Right atrium auricular region (tissue), 2 donors: ENCODE measurements around the gene PCDHB14. TPM values are rescaled to one million over a fixed set of nuclear protein-coding genes. Genes with fewer than 3 reads are reported as not detected.
A peak's percentile ranks its signal among the peaks of the same experiment; 100 is the strongest.
"Not testable (repeated sequence)": the region's sequence is repeated elsewhere in the genome, so short reads cannot be mapped to it uniquely, and the experiment has no call there.

Experiments
- DNase-seq: peaks from one replicate; pipeline ENCODE4 v3.0.0-alpha.2; 2019; ENCODE audit warnings: low spot score
- H3K27ac ChIP-seq, 2 donors: fragments of 200-600 bp; sonication (generic); 1 replicate in 1 of 2; 2 replicates in 1 of 2; pipeline ENCODE4 v1.5.1; 2016 to 2019
- H3K27me3 ChIP-seq, 2 donors: fragments of 200-600 bp; sonication (generic); one replicate each; pipeline versions ENCODE4 v1.5.1 to v1.6.0; 2017 to 2019
- H3K36me3 ChIP-seq: fragments of 200-600 bp; sonication (generic); one replicate; pipeline ENCODE4 v1.5.1; 2016
- H3K4me1 ChIP-seq, 2 donors: fragments of 200-600 bp; sonication (generic); one replicate each; pipeline versions ENCODE4 v1.5.1 to v1.6.0; 2017 to 2019
- H3K4me3 ChIP-seq, 2 donors: fragments of 200-600 bp; sonication (generic); 1 replicate in 1 of 2; 2 replicates in 1 of 2; pipeline ENCODE4 v1.5.1; 2017 to 2019; ENCODE audit warnings: mild to moderate bottlenecking in 1 of 2, moderate library complexity in 1 of 2
- H3K9me3 ChIP-seq, 2 donors: fragments of 200-600 bp; sonication (generic); one replicate each; pipeline ENCODE4 v1.5.1; 2019
- CTCF ChIP-seq, 2 donors: fragments of 200-600 bp; sonication (generic); IDR thresholded peaks; one replicate each; pipeline ENCODE4 v1.5.1; 2019; ENCODE audit warnings: antibody characterized with exemption in 2 of 2
- total RNA-seq, 2 donors: library from RNA; depleted of rRNA; stranded (reverse); fragments of >200 nt; gene quantifications; one replicate each; pipeline ENCODE4 v1.1.0, GENCODE V29; 2016

PCDHB14 gene
- total RNA-seq = 1 to 10 TPM; 4.3 to 5.1 TPM

- Histone ChIP-seq H3K36me3 (peaks cover 3% of the 10 kb centered on the region), H3K4me3 (no peak within 1 kb of the TSS), H3K4me1 (no peaks in the 10 kb centered on the region), H3K27me3 (no peaks in the 10 kb centered on the region), H3K9me3 (peaks cover 24 to 95% of the 10 kb centered on the region in 2 donors), H3K27ac (no peak within 1 kb of the TSS)
- DNase-seq = no peak
- peak in 1 of 2 donors; percentile 20 for TF ChIP-seq CTCF (IDR thresholded peaks at IDR 0.05)
Measured at GRCh38 chr5:141223112-141223783, at the start of gene PCDHB14. TSS of gene PCDHB14 (plus strand) at chr5:141223343. CDS start at chr5:141223506, 163 bp downstream.

- H3K36me3 ChIP-seq, H3K27ac ChIP-seq, H3K27me3 ChIP-seq, H3K4me3 ChIP-seq, H3K4me1 ChIP-seq, DNase-seq: not testable (repeated sequence)
- peaks cover 10 to 60% of the 10 kb centered on the region in 2 donors for H3K9me3 ChIP-seq
Measured at GRCh38 chr5:141174291-141175104, 48.6 kb upstream of the PCDHB14 start.

- Histone ChIP-seq H3K27me3 (peaks cover 5 to 6% of the 10 kb centered on the region in 2 donors), H3K36me3 (no peaks in the 10 kb centered on the region), H3K4me3 (no peak overlapping the region), H3K9me3 (peaks cover 10 to 57% of the 10 kb centered on the region in 2 donors), H3K27ac (no peak overlapping the region), H3K4me1 (no peaks in the 10 kb centered on the region)
- DNase-seq = no peak
- no peak for TF ChIP-seq CTCF (IDR thresholded peaks at IDR 0.05)
Measured at GRCh38 chr5:141175933-141176332, 47.2 kb upstream of the PCDHB14 start.

- not testable (repeated sequence) for H3K4me1 ChIP-seq, H3K27me3 ChIP-seq, H3K36me3 ChIP-seq, DNase-seq, H3K27ac ChIP-seq
- peak in 1 of 2 donors; percentile 48 for TF ChIP-seq CTCF (IDR thresholded peaks at IDR 0.05)
- H3K9me3 ChIP-seq = peaks cover 10 to 57% of the 10 kb centered on the region in 2 donors
- peak within 1 kb of the TSS in 1 of 2 donors; percentile 4 for H3K4me3 ChIP-seq
Measured at GRCh38 chr5:141177577-141178191, 45.5 kb upstream of the PCDHB14 start, which contains the start of gene PCDHB8. TSS of gene PCDHB8 (plus strand) at chr5:141177790. CDS start at chr5:141178035, 245 bp downstream.

GRCh38 chr5:141179371-141179770 is 43.8 kb upstream of the PCDHB14 start:
- peaks cover 15 to 59% of the 10 kb centered on the region in 2 donors for H3K9me3 ChIP-seq
- not testable (repeated sequence) for DNase-seq, H3K27ac ChIP-seq, H3K27me3 ChIP-seq, H3K4me1 ChIP-seq, H3K36me3 ChIP-seq, H3K4me3 ChIP-seq

GRCh38 chr5:141179876-141180275 is 43.3 kb upstream of the PCDHB14 start:
- H3K36me3 ChIP-seq, H3K4me3 ChIP-seq, DNase-seq, H3K27ac ChIP-seq, H3K27me3 ChIP-seq, H3K4me1 ChIP-seq: not testable (repeated sequence)
- H3K9me3 ChIP-seq = peaks cover 15 to 59% of the 10 kb centered on the region in 2 donors

- peaks cover 10 to 59% of the 10 kb centered on the region in 2 donors for H3K9me3 ChIP-seq
- H3K27me3 ChIP-seq = peaks cover 0 to 5% of the 10 kb centered on the region in 2 donors
- no peaks in the 10 kb centered on the region for H3K4me1 ChIP-seq
- no peak for DNase-seq
- TF ChIP-seq CTCF (IDR thresholded peaks at IDR 0.05) = no peak
- no peak overlapping the region for H3K4me3 ChIP-seq
- no peaks in the 10 kb centered on the region for H3K36me3 ChIP-seq
- no peak overlapping the region for H3K27ac ChIP-seq
Measured at GRCh38 chr5:141180313-141180712, 42.8 kb upstream of the PCDHB14 start.
